ENCODE data around the gene TGFBI. TPM values are rescaled to one million over a fixed set of nuclear protein-coding genes. Genes with fewer than 3 reads are reported as not detected.
"Not testable (repeated sequence)": the region's sequence is repeated elsewhere in the genome, so short reads cannot be mapped to it uniquely, and the experiment has no call there.

TGFBI gene
- total RNA-seq, 4 donors from 2014 or later, result 117 to 338 (median 180) TPM

GRCh38 chr5:136042156-136042555 lies 13.4 kb downstream of the TGFBI start:
- DNase-seq (ENCODE audit: low spot score) (no peak), ATAC-seq (ENCODE audit: low FRiP score) (no peak)
- TF ChIP-seq, protein P1, sequence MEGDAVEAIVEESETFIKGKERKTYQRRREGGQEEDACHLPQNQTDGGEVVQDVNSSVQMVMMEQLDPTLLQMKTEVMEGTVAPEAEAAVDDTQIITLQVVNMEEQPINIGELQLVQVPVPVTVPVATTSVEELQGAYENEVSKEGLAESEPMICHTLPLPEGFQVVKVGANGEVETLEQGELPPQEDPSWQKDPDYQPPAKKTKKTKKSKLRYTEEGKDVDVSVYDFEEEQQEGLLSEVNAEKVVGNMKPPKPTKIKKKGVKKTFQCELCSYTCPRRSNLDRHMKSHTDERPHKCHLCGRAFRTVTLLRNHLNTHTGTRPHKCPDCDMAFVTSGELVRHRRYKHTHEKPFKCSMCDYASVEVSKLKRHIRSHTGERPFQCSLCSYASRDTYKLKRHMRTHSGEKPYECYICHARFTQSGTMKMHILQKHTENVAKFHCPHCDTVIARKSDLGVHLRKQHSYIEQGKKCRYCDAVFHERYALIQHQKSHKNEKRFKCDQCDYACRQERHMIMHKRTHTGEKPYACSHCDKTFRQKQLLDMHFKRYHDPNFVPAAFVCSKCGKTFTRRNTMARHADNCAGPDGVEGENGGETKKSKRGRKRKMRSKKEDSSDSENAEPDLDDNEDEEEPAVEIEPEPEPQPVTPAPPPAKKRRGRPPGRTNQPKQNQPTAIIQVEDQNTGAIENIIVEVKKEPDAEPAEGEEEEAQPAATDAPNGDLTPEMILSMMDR (IDR thresholded peaks at IDR 0.05), result no peak

- DNase-seq (ENCODE audit: low spot score) (no peak), ATAC-seq (ENCODE audit: low FRiP score) (no peak)
- TF ChIP-seq, protein P1 (IDR thresholded peaks at IDR 0.05), result no peak
Measured at GRCh38 chr5:136042665-136043121, 13.9 kb downstream of the TGFBI start.

- ATAC-seq (ENCODE audit: low FRiP score) (no peak), DNase-seq (ENCODE audit: low spot score) (no peak)
- TF ChIP-seq, protein P1 (IDR thresholded peaks at IDR 0.05), result no peak
Measured at GRCh38 chr5:136043551-136043950, 14.8 kb downstream of the TGFBI start.

DNA sequence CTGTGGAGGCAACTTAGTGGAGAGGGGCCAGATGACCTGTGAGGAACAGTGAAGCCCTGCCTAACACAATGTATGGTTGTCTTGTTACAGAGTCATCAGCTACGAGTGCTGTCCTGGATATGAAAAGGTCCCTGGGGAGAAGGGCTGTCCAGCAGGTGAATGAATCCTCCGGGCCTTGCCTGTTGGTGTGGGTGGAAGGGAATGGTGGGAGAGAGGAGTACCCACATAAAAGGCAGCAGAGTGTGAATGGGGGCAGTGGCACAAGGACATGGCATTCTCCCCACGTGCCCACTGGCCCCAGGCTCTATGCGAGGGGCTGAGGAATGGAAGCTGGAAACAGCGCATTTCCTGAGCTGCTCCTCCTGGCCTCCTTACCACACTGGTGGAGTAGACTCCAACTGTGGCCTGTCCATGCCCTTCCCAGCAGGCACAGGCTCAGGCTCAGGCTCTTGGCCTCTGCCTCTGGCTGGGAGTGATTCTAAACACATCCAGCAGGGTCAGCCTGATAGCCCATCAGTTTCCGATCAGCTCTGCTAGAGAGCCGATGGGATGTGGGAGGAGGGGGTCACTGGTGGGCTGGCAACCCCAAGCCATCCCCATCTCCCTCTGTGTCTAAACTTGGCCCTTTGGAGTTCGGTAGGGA lies 15.3 kb downstream of the TGFBI start:
- DNase-seq (ENCODE audit: low spot score) (no peak), ATAC-seq (ENCODE audit: low FRiP score) (no peak)
- TF ChIP-seq, protein P1 (IDR thresholded peaks at IDR 0.05), result no peak

- not testable (repeated sequence) for ATAC-seq (ENCODE audit: low FRiP score)
Measured at GRCh38 chr5:136045026-136045425, 16.2 kb downstream of the TGFBI start.

DNA sequence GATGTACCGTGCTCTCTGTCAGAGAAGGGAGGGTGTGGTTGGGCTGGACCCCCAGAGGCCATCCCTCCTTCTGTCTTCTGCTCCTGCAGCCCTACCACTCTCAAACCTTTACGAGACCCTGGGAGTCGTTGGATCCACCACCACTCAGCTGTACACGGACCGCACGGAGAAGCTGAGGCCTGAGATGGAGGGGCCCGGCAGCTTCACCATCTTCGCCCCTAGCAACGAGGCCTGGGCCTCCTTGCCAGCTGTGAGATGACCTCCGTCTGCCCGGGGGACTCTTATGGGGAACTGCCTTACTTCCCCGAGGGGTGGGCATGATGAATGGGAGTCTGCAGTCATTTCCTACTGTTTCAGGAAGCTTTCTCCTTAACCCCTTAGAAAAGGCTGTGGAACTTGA lies 17.5 kb downstream of the TGFBI start:
- TF ChIP-seq, protein P1 (IDR thresholded peaks at IDR 0.05), result no peak
- ATAC-seq (ENCODE audit: low FRiP score), result no peak
- DNase-seq (ENCODE audit: low spot score), result no peak

More at GRCh38 chr5:136045026-136045425, 16.2 kb downstream of the TGFBI start:
- DNase-seq (ENCODE audit: low spot score), result not testable (repeated sequence)

GRCh38 chr5:136047858-136048257 lies 19.1 kb downstream of the TGFBI start:
- TF ChIP-seq, protein P1 (IDR thresholded peaks at IDR 0.05), result no peak
- ATAC-seq (ENCODE audit: low FRiP score), result no peak

More at GRCh38 chr5:136047858-136048257, 19.1 kb downstream of the TGFBI start:
- no peak for DNase-seq (ENCODE audit: low spot score)

Data from omental fat pad (tissue), 4 donors.